GM21447 (cell line): Measurements from ENCODE around the gene SYNJ2.
"Not testable (repeated sequence)": the region's sequence is repeated elsewhere in the genome, so short reads cannot be mapped to it uniquely, and the experiment has no call there.

ENCODE experiments used
- ATAC-seq: cut with Tn5 transposase; IDR thresholded peaks from one replicate; pipeline ENCODE4 v1.9.1; 2021; ENCODE audit not compliant: unreplicated experiment

The SYNJ2 gene, protein sequence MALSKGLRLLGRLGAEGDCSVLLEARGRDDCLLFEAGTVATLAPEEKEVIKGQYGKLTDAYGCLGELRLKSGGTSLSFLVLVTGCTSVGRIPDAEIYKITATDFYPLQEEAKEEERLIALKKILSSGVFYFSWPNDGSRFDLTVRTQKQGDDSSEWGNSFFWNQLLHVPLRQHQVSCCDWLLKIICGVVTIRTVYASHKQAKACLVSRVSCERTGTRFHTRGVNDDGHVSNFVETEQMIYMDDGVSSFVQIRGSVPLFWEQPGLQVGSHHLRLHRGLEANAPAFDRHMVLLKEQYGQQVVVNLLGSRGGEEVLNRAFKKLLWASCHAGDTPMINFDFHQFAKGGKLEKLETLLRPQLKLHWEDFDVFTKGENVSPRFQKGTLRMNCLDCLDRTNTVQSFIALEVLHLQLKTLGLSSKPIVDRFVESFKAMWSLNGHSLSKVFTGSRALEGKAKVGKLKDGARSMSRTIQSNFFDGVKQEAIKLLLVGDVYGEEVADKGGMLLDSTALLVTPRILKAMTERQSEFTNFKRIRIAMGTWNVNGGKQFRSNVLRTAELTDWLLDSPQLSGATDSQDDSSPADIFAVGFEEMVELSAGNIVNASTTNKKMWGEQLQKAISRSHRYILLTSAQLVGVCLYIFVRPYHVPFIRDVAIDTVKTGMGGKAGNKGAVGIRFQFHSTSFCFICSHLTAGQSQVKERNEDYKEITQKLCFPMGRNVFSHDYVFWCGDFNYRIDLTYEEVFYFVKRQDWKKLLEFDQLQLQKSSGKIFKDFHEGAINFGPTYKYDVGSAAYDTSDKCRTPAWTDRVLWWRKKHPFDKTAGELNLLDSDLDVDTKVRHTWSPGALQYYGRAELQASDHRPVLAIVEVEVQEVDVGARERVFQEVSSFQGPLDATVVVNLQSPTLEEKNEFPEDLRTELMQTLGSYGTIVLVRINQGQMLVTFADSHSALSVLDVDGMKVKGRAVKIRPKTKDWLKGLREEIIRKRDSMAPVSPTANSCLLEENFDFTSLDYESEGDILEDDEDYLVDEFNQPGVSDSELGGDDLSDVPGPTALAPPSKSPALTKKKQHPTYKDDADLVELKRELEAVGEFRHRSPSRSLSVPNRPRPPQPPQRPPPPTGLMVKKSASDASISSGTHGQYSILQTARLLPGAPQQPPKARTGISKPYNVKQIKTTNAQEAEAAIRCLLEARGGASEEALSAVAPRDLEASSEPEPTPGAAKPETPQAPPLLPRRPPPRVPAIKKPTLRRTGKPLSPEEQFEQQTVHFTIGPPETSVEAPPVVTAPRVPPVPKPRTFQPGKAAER (N-terminal part only)

DNA sequence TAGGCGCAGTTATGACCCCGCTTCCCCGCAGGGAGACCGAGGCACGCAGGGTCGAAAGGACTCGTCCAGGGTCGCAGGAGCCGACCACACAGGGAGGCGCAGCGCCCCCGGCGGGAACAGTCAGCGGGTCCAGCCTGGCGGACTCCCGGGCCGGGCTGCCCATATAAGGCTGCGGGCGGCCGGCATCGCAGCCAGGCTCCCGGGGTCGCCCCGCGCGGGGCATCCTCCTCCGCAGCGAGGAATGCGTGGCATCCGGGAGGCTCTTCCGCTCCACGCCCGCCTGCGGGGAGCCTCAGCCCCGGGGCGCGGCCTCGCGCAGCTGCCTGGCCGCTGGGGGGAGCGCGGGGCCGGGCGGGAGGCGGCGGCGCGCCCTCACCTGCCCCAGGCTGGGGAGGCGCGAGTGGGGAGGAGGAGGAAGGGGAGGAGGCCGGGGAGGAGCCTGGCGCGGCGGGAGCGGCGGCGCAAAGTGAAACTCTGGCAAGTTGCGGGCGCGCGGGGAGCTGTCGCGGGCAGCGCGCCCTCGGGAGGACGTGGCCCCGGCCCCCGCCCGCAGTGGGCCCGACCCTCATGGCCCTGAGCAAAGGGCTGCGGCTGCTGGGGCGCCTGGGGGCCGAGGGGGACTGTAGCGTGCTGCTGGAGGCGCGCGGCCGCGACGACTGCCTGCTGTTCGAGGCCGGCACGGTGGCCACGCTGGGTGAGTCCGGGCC, at the start of gene SYNJ2:
TSS of gene SYNJ2 (plus strand) at position 469 of the 707 bp plus-strand sequence. CDS start at position 568, 99 bp downstream.
- ATAC-seq: peak; percentile 64

DNA sequence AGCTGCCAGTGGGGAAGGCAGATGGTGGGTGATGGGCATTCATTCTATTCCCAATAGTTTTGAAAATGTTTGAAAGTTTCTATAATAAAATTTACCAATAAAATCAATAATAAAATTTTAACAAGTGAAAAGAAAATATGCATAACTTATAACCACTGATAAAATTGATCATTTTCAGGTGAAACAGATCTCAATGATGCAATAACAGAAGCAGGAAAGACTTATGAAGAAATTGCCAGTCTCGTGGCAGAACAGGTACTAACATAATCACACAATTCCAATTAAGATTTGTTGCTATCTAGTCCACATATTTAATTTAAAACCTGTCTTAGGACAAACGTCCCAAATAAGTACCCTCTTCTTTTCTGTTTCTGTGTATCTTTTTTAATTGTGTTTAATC, 45.9 kb upstream of the SYNJ2 start:
- ATAC-seq: no peak

DNA sequence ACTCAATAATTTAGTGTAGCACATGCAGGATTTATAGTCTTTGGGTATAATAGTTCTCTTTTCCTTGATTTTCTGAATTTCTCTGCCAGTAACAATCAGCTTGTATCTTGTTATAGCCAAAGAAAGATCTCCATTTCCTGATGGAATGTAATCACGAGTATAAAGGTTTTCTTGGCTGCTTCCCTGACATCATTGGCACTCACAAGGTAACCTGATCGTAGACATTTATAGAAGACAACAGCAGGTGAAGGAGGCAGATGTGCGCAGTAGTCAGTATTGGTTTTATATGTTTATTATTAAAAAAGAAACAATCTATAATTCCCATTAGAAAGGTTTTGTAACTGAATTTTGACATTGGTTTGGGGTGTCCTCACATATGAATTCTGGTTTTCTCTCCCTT, 44.3 kb upstream of the SYNJ2 start:
- no peak for ATAC-seq

DNA sequence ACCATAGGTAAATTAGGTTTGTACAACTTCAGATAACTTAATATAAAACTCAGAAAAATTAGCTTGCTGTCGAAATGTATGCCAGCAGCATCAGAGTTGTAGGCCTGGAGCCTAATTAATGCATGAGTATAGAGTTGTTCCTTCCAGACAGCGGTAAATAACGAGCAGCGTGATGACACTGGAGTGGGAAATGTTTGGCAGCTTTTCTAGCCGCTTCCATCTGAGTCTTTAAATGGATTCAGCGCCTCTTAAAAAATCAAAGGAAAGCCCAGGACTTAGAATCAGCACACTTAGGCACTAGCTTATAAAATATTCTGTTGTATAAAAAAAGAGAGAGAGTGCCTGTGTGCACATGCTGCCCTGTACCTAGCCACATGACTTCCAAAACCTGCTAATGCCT, 43.7 kb upstream of the SYNJ2 start:
- ATAC-seq: no peak

DNA sequence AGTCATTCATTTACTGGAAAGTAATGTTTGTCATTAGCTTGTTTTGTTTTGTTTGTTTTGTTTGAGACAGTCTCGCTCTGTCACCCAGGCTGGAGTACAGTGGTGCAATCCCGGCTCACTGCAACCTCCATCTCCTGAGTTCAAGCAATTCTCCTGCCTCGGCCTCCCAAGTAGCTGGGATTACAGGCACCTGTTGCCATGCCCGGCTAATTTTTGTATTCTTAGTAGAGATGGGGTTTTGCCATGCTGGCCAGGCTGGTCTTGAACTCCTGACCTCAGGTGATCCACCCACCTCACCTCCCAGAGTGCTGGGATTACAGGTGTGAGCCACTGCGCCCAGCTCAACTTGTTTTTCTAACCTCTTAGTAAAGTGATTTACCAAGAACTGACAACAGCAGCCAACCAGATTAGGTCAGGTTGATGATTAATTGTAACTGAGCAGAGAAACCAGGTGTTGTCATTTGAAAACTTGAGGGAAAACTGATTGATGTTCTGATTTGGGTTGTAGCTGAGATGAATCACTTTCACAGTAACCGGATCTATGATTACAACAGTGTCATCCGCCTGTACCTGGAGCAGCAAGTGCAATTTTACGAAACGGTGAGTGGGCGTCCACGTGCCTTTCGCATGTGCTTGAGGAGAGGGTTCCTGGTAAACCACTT, 41.2 kb upstream of the SYNJ2 start:
- ATAC-seq: not testable (repeated sequence)

DNA sequence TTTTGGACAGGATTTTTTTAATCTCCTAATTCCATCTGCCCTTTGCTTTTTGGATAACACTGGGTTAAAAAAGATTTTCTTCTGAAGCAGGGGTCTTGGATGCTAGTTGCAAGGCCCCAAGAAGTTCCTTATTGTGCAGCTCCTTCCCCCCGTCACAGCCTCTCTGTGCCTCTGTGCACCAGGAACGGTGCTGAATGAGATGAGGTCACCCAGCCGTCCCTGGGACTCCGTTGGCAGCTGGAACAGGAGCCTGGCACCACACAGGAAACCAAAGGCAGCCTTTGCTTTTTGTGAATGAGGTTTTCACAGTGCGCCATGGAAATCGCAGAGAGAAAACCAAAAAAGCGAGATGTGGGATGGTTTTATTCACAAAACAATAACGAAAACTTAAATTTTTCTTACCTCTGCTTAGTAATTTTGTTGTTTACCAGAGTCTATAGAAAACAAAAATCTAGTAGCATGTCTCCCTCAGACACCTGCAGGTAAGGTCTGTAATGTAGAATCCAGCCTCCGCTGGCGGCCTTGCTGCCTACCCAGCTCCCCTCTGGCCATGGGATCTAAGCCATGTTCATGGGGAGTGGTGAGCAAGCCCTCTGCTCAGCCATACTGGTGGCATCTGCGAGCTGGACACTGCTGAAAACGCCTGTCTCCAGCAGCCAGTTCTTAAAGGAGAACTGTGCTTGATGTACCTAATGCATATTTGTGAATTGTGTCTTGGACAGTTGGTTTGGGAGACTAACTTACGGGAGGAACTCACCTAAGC, 40.4 kb upstream of the SYNJ2 start:
- ATAC-seq: no peak

DNA sequence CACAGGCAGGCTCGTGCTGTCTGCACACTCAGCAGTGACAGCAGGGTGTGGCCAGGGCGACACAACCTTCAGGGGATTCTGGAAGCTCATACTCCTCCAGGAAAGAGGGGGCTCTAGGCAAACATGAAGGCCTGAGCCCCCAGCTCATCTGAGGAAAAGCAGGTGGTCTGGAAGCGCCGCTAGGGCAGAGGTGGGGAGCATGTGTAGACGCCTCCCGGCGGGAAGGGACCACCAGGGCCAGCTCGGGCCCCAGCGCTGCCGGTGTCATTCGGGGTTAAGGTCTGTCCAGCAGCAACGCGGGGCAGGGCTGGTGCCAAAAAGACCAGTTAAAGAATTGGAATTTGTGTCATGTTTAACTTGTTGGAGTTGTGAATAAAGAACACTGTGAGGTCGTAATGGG, 39.3 kb upstream of the SYNJ2 start:
- no peak for ATAC-seq

DNA sequence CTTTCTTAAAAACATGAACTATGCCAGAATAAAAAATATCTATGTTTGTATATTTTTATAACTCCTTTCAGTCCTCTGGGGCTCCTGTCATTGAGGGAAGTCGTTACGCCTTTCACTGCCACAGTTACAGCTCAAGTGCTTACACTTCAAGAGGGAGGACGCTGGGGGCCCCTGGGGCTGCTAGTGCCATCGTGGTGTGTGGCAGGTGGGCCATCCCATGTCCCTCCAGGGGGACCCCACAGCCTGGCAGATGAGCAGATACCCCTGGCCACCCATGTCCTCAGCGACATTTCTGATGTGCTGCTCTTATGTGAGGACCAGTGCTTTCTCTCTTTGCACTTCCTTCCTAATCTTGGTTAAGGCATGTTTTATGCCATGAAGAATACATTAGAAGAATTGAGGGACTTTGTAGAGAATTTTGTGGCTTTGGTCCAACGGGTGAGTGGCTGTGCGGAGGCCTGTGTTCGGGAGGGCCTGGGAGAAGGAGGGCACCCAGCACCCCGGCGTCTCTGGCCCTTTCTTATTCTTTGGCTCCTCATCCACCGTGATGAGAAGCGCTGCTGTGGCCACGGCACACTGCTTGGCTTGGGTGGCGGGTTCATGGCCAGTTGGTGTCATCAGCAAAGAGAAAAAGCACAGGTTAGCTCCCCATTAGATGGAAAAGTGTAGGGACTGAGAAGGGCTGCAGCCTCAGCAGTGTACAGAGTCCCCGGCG, 38.3 kb upstream of the SYNJ2 start:
- ATAC-seq: no peak

DNA sequence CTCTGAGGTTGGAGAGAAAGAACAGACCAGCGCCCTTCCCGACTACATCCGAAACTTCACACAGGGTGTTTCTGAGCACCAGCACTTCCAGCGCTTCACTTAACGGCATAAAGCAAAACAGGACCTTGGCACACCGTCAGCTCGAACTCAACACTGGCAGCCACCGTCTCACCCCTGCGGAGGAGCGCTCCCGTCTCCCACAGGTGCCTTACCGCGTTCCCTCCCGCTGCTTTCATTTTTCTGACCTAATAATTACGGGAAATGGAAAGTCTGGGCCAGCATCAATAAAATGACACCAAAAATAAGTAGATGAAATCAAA, 37.7 kb upstream of the SYNJ2 start:
- ATAC-seq: no peak

DNA sequence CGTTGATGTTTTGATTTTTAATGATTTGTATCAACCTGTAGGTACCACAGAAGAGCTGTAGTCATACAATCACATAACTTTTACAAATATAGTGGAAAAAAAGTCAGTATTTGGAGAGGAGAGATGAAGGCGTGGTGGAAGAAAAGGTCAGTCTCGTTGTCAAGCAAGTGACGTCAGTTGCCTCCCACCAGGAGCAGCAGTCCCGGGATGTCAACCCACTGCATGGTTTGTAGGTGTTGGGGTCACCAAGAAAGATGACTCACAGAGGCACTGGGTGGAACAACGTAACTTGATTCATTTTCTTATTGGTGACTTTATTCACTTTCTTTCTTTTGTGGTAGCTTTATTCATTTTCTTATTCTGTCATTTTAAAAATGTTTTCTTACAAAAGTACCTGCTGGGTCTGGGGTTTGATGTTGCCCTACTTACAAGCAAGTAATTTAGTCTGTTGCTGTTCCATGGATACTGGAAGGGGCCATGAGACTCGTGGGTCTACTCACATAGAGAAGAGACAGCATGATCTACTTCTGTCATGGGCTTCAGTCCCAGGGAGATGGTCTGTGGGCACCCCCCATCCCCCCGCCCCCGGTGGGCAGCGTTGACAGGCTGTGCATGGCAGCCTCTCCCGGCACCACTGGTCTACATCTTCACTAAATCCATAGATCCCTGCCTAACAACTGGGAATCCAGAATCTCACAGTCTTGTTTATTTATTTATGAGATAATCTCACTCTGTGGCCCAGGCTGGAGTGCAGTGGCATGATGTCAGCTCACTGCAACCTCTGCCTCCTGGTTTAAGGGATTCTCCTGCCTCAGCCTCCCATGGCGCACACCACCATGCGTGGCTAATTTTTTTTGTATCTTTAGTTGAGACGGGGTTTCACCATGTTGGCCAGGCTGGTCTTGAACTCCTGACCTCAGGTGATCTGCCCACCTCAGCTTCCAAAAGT, 36.4 kb upstream of the SYNJ2 start:
- ATAC-seq: no peak

DNA sequence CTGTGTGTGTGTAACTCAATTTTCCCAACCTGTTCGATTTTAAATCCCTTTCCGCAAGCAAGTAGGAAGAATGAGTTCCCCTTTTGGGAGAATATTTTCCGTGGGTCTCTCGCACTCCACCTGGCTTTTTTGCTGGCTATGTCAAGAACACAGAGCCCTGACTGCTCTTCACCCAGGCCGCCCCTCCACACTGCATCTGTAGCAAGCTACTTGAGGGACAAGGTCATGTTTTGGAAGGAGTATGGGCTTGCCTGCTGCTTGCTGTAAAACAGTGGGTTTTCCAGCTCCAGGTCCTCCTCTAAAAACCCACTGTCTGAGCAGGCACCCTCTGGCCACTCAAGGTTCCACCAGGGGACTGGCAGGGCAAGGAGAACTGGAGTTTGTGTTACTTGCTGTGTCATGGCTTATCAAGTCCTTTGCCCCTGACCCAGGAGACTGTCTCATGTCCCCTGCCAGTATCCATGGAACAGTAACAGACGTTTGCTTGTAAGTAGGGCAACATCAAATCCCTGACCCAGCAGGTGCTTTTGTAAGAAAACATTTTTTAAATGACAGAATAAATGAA, 35.5 kb upstream of the SYNJ2 start:
- ATAC-seq: no peak

DNA sequence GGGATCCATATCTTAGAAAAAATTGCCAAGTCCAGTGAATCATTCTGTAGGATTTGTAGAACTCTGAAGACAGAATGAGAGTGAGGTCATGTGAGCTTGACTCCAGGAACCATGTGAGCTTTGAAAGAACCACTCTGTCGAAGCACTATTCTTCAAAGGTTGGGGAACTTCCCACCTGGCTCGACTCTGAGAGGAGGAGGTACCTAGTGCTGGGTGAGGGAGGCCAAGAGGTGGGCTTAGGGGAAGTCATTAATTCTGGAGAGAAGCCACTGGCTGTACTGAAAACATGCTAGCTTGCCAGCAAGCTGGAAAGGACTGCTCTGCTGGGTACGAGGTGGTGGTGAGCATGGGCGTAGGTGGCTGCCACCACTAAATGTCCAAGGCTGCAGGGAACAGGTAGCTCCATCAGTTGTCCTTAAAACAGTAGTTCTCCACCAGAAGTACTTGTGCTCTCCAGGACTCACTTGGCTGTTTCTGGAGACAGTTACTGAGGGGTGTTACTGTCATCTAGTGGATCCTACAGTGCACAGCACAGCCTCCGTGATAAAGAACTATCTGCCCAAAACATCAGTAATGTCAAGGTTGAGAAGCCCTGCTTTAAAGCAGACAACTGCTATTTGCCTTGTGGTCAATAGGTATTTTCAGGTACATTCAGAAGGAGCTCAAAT, 34.7 kb upstream of the SYNJ2 start:
- ATAC-seq: peak; percentile 74

DNA sequence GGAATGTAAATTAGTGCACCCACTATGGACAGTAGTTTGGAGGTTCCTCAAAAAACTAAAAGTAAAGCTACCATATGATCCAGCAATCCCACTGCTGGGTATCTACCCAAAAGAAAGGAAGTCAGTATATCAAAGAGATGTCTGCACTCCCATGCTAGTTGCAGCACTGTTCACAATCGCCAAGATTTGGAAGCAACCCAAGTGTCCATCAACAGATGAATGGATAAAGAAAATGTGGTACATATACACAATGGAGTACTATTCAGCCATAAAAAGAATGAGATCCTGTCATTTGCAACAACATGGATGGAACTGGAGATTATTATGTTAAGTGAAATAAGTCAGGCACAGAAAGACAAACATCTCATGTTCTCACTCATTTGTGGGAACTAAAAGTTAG, 30.8 kb upstream of the SYNJ2 start:
- not testable (repeated sequence) for ATAC-seq

DNA sequence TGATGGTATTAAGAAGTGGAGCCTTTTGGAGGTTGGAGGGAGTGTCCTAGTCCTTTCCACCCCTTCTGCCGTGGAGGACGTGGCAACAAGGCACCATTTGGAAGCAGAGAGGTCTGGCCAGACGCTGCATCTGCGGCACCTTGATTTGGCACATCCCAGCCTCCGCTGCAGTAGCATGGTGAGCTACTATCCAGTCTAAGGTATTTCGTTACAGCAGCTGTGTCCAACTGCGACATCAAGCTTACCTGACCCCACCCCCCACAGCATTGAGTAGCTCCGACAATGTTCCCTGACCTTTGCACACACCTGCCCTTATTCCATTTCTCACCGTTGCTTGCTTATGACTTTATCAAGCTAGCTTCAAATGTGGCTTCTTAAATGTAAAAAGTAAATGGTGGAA, 29.8 kb upstream of the SYNJ2 start:
- ATAC-seq: no peak

DNA sequence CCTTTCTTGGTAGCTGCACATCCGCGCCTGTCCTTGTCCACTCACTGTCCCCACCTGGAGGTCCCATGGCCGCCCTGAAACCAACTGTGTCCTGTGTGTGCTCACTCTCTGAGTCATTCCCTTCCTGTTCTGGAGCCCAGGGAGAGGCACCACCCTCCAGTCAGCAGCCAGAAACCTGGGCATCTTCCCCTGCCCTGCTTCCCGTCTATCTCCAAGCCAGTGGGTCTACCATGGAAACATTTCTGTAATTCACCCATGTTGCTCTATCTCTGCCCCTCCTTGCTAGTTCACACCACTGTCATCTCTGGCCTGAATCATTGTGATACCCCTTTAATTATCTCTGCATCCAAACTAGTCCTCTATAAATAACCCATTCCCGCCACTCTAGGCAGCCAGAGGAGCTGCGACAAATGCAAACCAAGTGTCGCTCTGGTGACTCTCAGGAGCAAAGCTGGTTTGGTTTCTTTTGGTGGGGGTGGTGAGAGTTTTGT, 28.8 kb upstream of the SYNJ2 start:
- no peak for ATAC-seq

DNA sequence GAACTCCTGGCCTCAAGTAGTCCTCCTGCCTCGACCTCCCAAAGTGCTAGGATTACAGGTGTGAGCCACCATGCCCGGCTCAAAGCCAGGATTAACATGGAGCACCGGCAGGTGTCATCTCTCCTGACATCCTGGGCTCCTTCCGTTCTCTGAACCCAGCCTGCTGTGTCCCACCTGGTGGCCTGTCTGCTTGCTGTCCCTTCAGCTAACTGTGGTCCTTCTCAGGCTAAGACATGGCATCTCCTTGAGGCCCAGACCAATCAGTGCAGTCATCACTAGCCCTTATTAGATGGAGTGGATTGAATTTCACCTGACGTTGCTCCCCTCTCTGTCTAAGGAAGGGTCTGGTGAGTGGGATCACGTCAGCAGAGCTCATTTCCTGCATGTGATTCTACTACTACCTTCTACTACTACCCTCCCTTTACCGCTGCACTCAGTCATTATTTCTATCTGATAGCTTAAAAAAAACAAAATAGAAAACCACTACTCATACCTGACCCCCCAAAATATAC, 28.0 kb upstream of the SYNJ2 start:
- no peak for ATAC-seq
